K562 (cell line): ENCODE data around the gene ZFYVE1. TPM values are rescaled to one million over a fixed set of nuclear protein-coding genes. Genes with fewer than 3 reads are reported as not detected.
A peak's percentile ranks its signal among the peaks of the same experiment; 100 is the strongest.

Experiments
- ATAC-seq: fragments of 200-7000 bp; cut with Tn5 transposase; 3 replicates; pipeline ENCODE4 v1.9.1; 2020; ENCODE audit warnings: moderate library complexity
- BruUV-seq: library from RNA; stranded (reverse); fragments of 400-500 nt; replicated peaks from 2 replicates; lab custom pipeline; 2021; lab: Mats Ljungman, UMichigan
- CTCF ChIA-PET: fragments of 300-600 bp; formaldehyde crosslinking; extraction: SDS; loops from one replicate; lab custom pipeline; 2021; ENCODE audit warnings: low intra/inter-chr PET ratio; lab: Yijun Ruan, JAX
- POLR2A ChIA-PET: fragments of 300-600, 350-650 bp; sonication (Branson Sonifier 250); formaldehyde crosslinking; extraction: SDS; loops from one replicate; lab custom pipeline; 2021; ENCODE audit warnings: antibody characterized with exemption, inconsistent platforms; lab: Yijun Ruan, JAX
- DNase-seq, 4 experiments: peaks; one replicate each; pipeline versions ENCODE4 v3.0.0 to v3.0.0-alpha.2; 2011 to 2018; ENCODE audit warnings: low spot score in 3 of 4, mixed read lengths in 3 of 4; ENCODE audit errors: extremely low read depth in 1 of 4
- FAIRE-seq: peaks from 2 replicates; lab custom pipeline; 2011; peaks lifted over from hg19 to GRCh38; lab: Jason Lieb, UNC
- H2AFZ ChIP-seq: 2 replicates; pipeline ENCODE4 v1.6.0; 2011; ENCODE audit warnings: low read depth, low read length, control low read depth, inconsistent platforms
- H3K27ac ChIP-seq: fragments of 200-600 bp; 3 replicates; pipeline ENCODE4 v1.8.0; 2011; ENCODE audit warnings: low read depth, mild to moderate bottlenecking, control low read depth, inconsistent platforms, low read length, moderate library complexity, mixed read lengths; ENCODE audit errors: extremely low read depth
- H3K27me3 ChIP-seq, 2 experiments: fragments of 300-600 bp in 1 of 2; 2 replicates in 1 of 2; 3 replicates in 1 of 2; pipeline versions ENCODE4 v1.6.0 to v1.8.0; 2011; ENCODE audit warnings: inconsistent platforms in 2 of 2, low read length in 2 of 2, mild to moderate bottlenecking in 1 of 2, mixed read lengths in 1 of 2, moderate library complexity in 1 of 2; ENCODE audit not compliant: control insufficient read depth in 2 of 2, insufficient read depth in 2 of 2
- H3K36me3 ChIP-seq: fragments of 300-600 bp; 3 replicates; pipeline ENCODE4 v1.8.0; 2011; ENCODE audit warnings: mild to moderate bottlenecking, low read length, inconsistent platforms; ENCODE audit not compliant: control insufficient read depth, insufficient read depth
- H3K4me1 ChIP-seq, 2 experiments: fragments of 200-600 bp in 1 of 2; replicated peaks in 1 of 2; 2 replicates in 1 of 2; 3 replicates in 1 of 2; pipeline versions ENCODE4 v1.5.1 to v1.8.0; 2011; ENCODE audit warnings: inconsistent platforms in 2 of 2, low read length in 2 of 2, mild to moderate bottlenecking in 1 of 2, mixed read lengths in 1 of 2, moderate library complexity in 1 of 2; ENCODE audit not compliant: control insufficient read depth in 2 of 2, insufficient read depth in 2 of 2
- H3K4me2 ChIP-seq: 2 replicates; pipeline ENCODE4 v1.6.1; 2011; ENCODE audit warnings: low read length, control low read depth, inconsistent platforms, mixed read lengths; ENCODE audit not compliant: insufficient read depth
- H3K4me3 ChIP-seq: fragments of 200-600 bp; sonication (generic), shearing (Covaris generic); 2 replicates; pipeline ENCODE4 v1.5.1; 2016; ENCODE audit warnings: control low read depth, inconsistent platforms
- H3K79me2 ChIP-seq: fragments of 200-600 bp; 3 replicates; pipeline ENCODE4 v1.8.0; 2011; ENCODE audit warnings: low read length, inconsistent platforms; ENCODE audit not compliant: control insufficient read depth, insufficient read depth
- H3K9ac ChIP-seq, 2 experiments: 2 replicates each; pipeline versions ENCODE4 v1.6.0 to v1.6.1; 2011; ENCODE audit warnings: low read depth in 2 of 2, low read length in 2 of 2, control low read depth in 1 of 2, inconsistent platforms in 1 of 2, mild to moderate bottlenecking in 1 of 2, mixed read lengths in 1 of 2; ENCODE audit not compliant: insufficient read depth in 1 of 2
- H3K9me1 ChIP-seq: one replicate; pipeline ENCODE4 v1.6.0; 2011; ENCODE audit warnings: inconsistent platforms, mild to moderate bottlenecking, low read length, moderate library complexity; ENCODE audit not compliant: control insufficient read depth, insufficient read depth
- H3K9me3 ChIP-seq: replicated peaks from 2 replicates; pipeline ENCODE4 v1.5.1; 2011; ENCODE audit warnings: low read depth, low read length, inconsistent platforms; ENCODE audit not compliant: control insufficient read depth, insufficient read depth
- H4K20me1 ChIP-seq: replicated peaks from 2 replicates; pipeline ENCODE4 v1.6.1; 2011; ENCODE audit warnings: low read length, inconsistent platforms, mixed read lengths; ENCODE audit not compliant: control insufficient read depth, insufficient read depth
- WGBS: fragments of 100-300 bp; shearing (Covaris generic); methylation state at CpG from one replicate; pipeline ENCODE4 v1.1.6; 2016; ENCODE audit warnings: low coverage, mixed read lengths; ENCODE audit not compliant: insufficient coverage; ENCODE audit errors: missing lambda C conversion rate; 5-methylcytosine and 5-hydroxymethylcytosine counted together
- in situ Hi-C: fragments of 300-500 bp; cut with MboI; formaldehyde crosslinking; loops from 4 replicates; pipeline ENCODE4 v1.15.0; 2018; ENCODE audit warnings: inconsistent platforms, mixed read lengths
- intact Hi-C: fragments of 100-400 bp; cut with micrococcal nuclease; formaldehyde crosslinking; loops from 2 replicates; pipeline ENCODE4 v1.14.2; 2022
- polyA plus RNA-seq, 8 experiments: library from polyadenylated mRNA; depleted of rRNA in 4 of 8; stranded (reverse) in 5 of 8; unstranded in 3 of 8; fragments of >200 nt; fragmentation: Nextera tagmentation in 2 of 8; fragmentation: Illumina TruSeq in 1 of 8; extraction: Ambion mirVana in 2 of 8; extraction: Trizol in 1 of 8; gene quantifications; 2 replicates each; pipeline versions ENCODE4 v1.2.1 to v1.2.3, GENCODE V29; 2011 to 2014; ENCODE audit warnings: inconsistent platforms in 1 of 8, missing spikeins in 1 of 8
- total RNA-seq, 7 experiments: library from RNA; depleted of rRNA in 6 of 7; stranded (reverse); fragments of >200 nt in 6 of 7; fragmentation: Illumina TruSeq in 2 of 7; extraction: Trizol in 2 of 7; gene quantifications; 2 replicates each; pipeline versions ENCODE4 v1.2.1 to v1.2.3, GENCODE V29; 2011 to 2021; ENCODE audit warnings: low replicate concordance in 1 of 7
- TF ChIP-seq, protein P1 (sequence below), 2 experiments: IDR thresholded peaks; 2 replicates each; pipeline ENCODE4 v1.6.1; 2012; ENCODE audit warnings: improper control_type of control experiment in 2 of 2, low read depth in 2 of 2, low read length in 2 of 2, borderline replicate concordance in 1 of 2
- TF ChIP-seq, protein P2 (sequence below), 2 experiments: fragments of 450-650 bp; formaldehyde crosslinking in 1 of 2; IDR thresholded peaks; 2 replicates each; pipeline versions ENCODE4 v1.4.0 to v1.6.1; 2014 to 2020; ENCODE audit warnings: mild to moderate bottlenecking in 2 of 2, borderline replicate concordance in 1 of 2, low read depth in 1 of 2

ZFYVE1 gene
- total and polyA plus RNA-seq, 9 of the 15 experiments (the other 6 are each of a cell fraction or from before 2014, with no cell fraction given): 0.62 to 5.5 (median 3.4) TPM

DNA sequence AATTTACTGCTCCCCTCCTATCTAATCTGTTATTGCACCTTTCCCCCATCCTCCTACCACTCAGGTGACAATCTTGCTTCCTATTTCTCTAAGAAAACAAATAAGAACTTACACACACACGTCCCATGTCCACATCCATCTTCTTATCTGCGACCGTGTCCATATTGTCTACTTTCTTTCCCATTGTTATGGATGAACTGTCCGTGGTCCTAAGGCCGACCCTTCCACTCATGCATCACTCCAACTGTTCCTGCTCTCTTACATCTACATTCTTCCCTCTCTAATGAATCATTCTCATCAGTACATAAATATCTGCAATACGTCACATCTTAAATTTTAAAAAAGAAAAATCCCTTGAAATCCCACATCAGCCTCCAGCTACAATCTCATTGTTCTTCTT, 30.0 kb downstream of the ZFYVE1 start:
- no peak for FAIRE-seq
- TF ChIP-seq, protein P1, sequence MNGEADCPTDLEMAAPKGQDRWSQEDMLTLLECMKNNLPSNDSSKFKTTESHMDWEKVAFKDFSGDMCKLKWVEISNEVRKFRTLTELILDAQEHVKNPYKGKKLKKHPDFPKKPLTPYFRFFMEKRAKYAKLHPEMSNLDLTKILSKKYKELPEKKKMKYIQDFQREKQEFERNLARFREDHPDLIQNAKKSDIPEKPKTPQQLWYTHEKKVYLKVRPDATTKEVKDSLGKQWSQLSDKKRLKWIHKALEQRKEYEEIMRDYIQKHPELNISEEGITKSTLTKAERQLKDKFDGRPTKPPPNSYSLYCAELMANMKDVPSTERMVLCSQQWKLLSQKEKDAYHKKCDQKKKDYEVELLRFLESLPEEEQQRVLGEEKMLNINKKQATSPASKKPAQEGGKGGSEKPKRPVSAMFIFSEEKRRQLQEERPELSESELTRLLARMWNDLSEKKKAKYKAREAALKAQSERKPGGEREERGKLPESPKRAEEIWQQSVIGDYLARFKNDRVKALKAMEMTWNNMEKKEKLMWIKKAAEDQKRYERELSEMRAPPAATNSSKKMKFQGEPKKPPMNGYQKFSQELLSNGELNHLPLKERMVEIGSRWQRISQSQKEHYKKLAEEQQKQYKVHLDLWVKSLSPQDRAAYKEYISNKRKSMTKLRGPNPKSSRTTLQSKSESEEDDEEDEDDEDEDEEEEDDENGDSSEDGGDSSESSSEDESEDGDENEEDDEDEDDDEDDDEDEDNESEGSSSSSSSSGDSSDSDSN (IDR thresholded peaks at IDR 0.05; ENCODE audit: borderline replicate concordance in 1 of 2, low read depth in 2 of 2, low read length in 2 of 2): no peak
- TF ChIP-seq, protein P2, sequence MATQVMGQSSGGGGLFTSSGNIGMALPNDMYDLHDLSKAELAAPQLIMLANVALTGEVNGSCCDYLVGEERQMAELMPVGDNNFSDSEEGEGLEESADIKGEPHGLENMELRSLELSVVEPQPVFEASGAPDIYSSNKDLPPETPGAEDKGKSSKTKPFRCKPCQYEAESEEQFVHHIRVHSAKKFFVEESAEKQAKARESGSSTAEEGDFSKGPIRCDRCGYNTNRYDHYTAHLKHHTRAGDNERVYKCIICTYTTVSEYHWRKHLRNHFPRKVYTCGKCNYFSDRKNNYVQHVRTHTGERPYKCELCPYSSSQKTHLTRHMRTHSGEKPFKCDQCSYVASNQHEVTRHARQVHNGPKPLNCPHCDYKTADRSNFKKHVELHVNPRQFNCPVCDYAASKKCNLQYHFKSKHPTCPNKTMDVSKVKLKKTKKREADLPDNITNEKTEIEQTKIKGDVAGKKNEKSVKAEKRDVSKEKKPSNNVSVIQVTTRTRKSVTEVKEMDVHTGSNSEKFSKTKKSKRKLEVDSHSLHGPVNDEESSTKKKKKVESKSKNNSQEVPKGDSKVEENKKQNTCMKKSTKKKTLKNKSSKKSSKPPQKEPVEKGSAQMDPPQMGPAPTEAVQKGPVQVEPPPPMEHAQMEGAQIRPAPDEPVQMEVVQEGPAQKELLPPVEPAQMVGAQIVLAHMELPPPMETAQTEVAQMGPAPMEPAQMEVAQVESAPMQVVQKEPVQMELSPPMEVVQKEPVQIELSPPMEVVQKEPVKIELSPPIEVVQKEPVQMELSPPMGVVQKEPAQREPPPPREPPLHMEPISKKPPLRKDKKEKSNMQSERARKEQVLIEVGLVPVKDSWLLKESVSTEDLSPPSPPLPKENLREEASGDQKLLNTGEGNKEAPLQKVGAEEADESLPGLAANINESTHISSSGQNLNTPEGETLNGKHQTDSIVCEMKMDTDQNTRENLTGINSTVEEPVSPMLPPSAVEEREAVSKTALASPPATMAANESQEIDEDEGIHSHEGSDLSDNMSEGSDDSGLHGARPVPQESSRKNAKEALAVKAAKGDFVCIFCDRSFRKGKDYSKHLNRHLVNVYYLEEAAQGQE (IDR thresholded peaks at IDR 0.05; ENCODE audit: borderline replicate concordance): peak; percentile 29; the same call in 1 of the 2 replicates
- TF ChIP-seq, protein P2 (CRISPR knock-in tag; IDR thresholded peaks at IDR 0.05; ENCODE audit: low read depth): no peak
- POLR2A ChIA-PET: interaction anchor here (0.6 to 2.1 kb wide), 3 partner anchors 9 to 525 kb away, joined by 3 to 6 read pairs (median 5); no protein-coding TSS in a partner anchor
- Histone ChIP-seq H3K27me3 (no peaks in the 10 kb centered on the region), H3K36me3 (peaks cover 8% of the 10 kb centered on the region; the same call in 1 of the 3 replicates), H3K27ac (no peak overlapping the region), H3K4me3 (no peak overlapping the region), H4K20me1 (peaks cover 4% of the 10 kb centered on the region; the same call in 1 of the 2 replicates), H3K9ac (no peak overlapping the region), H3K9me1 (no peaks in the 10 kb centered on the region), H3K79me2 (no peaks in the 10 kb centered on the region), H2AFZ (no peak overlapping the region), H3K4me1 (no peaks in the 10 kb centered on the region; a peak in 1 of 5 replicates), H3K9me3 (no peaks in the 10 kb centered on the region), H3K4me2 (no peak overlapping the region)
- in situ Hi-C loops: no loop called here
- intact Hi-C loops: no loop called here
- ATAC-seq: no peak
- CTCF ChIA-PET: no interaction called here
- DNase-seq: no peak
- 48% methylated on average over 6 of the region's 6 CpGs for WGBS
- no TSS peak for BruUV-seq
